Measurements from ENCODE around the gene NR1H2.

The NR1H2 gene

GRCh38 chr19:50417111-50418081 is 41.1 kb downstream of the NR1H2 start:
- Histone ChIP-seq H3K4me3 (ENCODE audit: low read length) (no peak overlapping the region), H3K27me3 (ENCODE audit: control insufficient read depth, insufficient read depth, low read length) (peaks cover 26% of the 10 kb centered on the region), H3K4me1 (ENCODE audit: control insufficient read depth, insufficient read depth, low read length) (peaks cover 8% of the 10 kb centered on the region), H3K9ac (ENCODE audit: low read length) (no peak overlapping the region), H3K9me3 (ENCODE audit: control insufficient read depth, low read length) (no peaks in the 10 kb centered on the region), H3K36me3 (ENCODE audit: control insufficient read depth, insufficient read depth, low read length) (no peaks in the 10 kb centered on the region)

DNA sequence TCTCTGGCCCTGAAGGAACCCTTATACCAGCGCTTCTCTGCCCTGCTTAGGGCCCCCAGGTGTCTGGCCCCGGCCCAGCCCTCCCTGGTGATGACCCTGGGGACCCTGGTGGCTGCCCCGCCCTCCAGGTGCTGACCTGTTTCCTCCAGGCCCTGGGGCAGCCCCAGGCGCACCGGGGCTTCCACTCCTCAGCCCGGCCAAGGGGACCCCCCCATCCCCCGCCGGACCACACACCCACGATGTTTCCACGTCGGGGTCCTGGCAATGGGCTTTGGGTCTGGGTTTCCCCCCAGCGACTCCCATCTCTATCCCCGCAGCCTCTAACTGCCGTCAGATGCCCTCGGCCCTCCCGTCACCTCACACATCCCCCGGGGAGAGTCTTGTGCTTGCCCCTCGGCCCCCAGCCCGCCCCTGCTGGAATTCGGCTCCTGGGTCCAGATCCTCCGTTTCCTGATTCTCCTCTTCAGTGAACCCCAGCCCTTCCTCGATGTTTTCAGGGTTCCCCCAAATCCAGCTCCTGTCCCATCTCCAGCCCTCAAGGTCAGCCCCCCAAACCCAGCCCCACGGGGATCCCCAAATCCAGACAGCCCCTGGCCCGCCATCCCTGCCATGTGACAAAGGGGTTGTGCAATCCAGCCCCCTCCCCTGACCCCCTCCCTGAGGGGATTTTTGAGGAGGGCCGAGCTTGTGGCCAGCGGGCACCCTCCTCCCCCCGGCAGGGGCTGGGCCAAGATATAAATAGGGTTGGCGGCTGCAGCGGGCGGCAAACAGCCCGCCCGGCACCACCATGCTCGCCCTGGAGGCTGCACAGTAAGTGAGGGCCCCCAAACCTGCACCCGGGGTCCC is 42.1 kb downstream of the NR1H2 start, which contains the start of gene SPIB:
TSS of gene SPIB (plus strand) at position 763 of the 846 bp plus-strand sequence. CDS start at position 788, 25 bp downstream.
- H3K9me3 ChIP-seq (ENCODE audit: control insufficient read depth, low read length), result no peaks in the 10 kb centered on the region
- H3K27me3 ChIP-seq (ENCODE audit: control insufficient read depth, insufficient read depth, low read length), result peaks cover 26% of the 10 kb centered on the region
- no peak within 1 kb of the TSS for H3K9ac ChIP-seq (ENCODE audit: low read length)
- H3K4me3 ChIP-seq (ENCODE audit: low read length), result no peak within 1 kb of the TSS
- no peaks in the 10 kb centered on the region for H3K36me3 ChIP-seq (ENCODE audit: control insufficient read depth, insufficient read depth, low read length)
- peaks cover 8% of the 10 kb centered on the region for H3K4me1 ChIP-seq (ENCODE audit: control insufficient read depth, insufficient read depth, low read length)

DNA sequence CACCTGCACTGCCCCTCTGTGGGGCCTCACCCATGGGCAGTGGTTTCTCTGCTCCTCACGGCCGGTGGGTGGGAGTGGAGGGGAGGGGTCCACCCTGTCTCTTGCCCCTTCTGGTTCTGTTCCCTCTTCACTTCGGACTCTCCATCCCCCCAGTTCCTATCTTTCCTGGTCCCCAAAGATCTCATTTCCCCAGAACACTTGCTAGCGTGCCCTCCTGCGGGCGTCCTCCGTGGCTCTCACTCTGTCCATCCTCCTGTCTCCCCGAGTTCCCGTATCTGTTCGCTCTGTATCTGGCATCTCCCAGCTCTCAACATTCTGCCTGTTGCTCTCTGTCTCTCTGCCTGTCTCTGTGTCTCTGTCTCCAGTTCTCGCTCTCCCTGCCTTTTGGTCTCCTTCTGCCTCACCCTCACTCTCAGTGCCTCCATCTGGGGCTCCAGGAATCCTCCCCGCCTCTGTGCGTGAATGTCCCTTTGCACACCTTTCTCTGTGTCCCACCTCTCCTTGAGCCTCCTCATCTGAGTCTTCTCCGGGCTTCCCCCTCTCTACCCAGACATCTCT is 42.8 kb downstream of the NR1H2 start:
- peaks cover 26% of the 10 kb centered on the region for H3K27me3 ChIP-seq (ENCODE audit: control insufficient read depth, insufficient read depth, low read length)
- H3K4me3 ChIP-seq (ENCODE audit: low read length), result no peak overlapping the region
- no peaks in the 10 kb centered on the region for H3K36me3 ChIP-seq (ENCODE audit: control insufficient read depth, insufficient read depth, low read length)
- no peak overlapping the region for H3K9ac ChIP-seq (ENCODE audit: low read length)
- H3K9me3 ChIP-seq (ENCODE audit: control insufficient read depth, low read length), result no peaks in the 10 kb centered on the region
- peaks cover 8% of the 10 kb centered on the region for H3K4me1 ChIP-seq (ENCODE audit: control insufficient read depth, insufficient read depth, low read length)

DNA sequence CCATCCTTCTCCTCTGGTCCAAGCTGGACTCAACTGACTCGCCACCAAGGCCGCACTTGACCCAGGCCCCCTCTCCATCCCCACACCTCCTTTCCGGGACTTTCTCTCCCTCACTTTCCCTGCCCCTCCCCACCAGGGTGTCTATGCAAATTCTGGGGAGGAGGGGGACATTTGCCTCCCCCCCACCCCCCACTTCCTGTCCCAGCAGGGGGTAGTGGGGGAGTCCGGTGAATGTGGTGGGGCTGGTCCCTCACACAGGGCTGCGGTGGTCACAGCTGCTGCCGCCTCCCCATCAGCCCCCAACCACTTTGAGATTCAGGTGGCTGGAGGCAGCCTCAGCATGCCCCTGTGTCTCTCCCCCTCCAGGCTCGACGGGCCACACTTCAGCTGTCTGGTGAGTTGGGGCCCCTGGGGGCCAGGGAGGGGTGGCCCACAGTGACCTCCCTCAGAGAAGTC is 43.4 kb downstream of the NR1H2 start:
- H3K4me1 ChIP-seq (ENCODE audit: control insufficient read depth, insufficient read depth, low read length), result peaks cover 8% of the 10 kb centered on the region
- H3K27me3 ChIP-seq (ENCODE audit: control insufficient read depth, insufficient read depth, low read length), result peaks cover 26% of the 10 kb centered on the region
- no peaks in the 10 kb centered on the region for H3K36me3 ChIP-seq (ENCODE audit: control insufficient read depth, insufficient read depth, low read length)
- H3K9me3 ChIP-seq (ENCODE audit: control insufficient read depth, low read length), result no peaks in the 10 kb centered on the region
- H3K9ac ChIP-seq (ENCODE audit: low read length), result no peak overlapping the region
- H3K4me3 ChIP-seq (ENCODE audit: low read length), result no peak overlapping the region

- H3K4me1 ChIP-seq (ENCODE audit: control insufficient read depth, insufficient read depth, low read length), result peaks cover 8% of the 10 kb centered on the region
- no peak overlapping the region for H3K4me3 ChIP-seq (ENCODE audit: low read length)
- H3K36me3 ChIP-seq (ENCODE audit: control insufficient read depth, insufficient read depth, low read length), result no peaks in the 10 kb centered on the region
- peaks cover 26% of the 10 kb centered on the region for H3K27me3 ChIP-seq (ENCODE audit: control insufficient read depth, insufficient read depth, low read length)
- no peak overlapping the region for H3K9ac ChIP-seq (ENCODE audit: low read length)
- H3K9me3 ChIP-seq (ENCODE audit: control insufficient read depth, low read length), result no peaks in the 10 kb centered on the region
Observed at GRCh38 chr19:50420127-50420526, 43.9 kb downstream of the NR1H2 start.

DNA sequence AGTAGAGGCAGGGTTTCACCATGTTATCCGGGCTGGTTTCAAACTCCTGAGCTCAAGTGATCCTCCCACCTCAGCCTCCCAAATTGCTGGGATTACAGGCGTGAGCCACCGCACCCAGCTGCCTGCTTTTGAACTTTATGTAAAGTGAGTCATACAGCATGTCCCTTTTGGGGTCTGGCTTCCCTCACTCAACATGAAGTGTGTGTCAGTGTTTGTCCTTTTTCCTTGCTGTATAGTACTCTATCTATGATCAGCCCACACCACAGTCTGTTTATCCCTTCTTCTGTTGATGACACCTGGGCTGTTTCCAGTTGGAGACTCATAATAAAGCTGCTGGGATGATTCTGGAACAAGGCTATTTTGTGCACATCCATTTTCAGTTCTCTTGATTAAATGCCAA is 44.6 kb downstream of the NR1H2 start:
- H3K9me3 ChIP-seq (ENCODE audit: control insufficient read depth, low read length), result no peaks in the 10 kb centered on the region
- no peak overlapping the region for H3K4me3 ChIP-seq (ENCODE audit: low read length)
- H3K27me3 ChIP-seq (ENCODE audit: control insufficient read depth, insufficient read depth, low read length), result peaks cover 26% of the 10 kb centered on the region
- H3K36me3 ChIP-seq (ENCODE audit: control insufficient read depth, insufficient read depth, low read length), result no peaks in the 10 kb centered on the region
- H3K9ac ChIP-seq (ENCODE audit: low read length), result no peak overlapping the region
- H3K4me1 ChIP-seq (ENCODE audit: control insufficient read depth, insufficient read depth, low read length), result peaks cover 8% of the 10 kb centered on the region

DNA sequence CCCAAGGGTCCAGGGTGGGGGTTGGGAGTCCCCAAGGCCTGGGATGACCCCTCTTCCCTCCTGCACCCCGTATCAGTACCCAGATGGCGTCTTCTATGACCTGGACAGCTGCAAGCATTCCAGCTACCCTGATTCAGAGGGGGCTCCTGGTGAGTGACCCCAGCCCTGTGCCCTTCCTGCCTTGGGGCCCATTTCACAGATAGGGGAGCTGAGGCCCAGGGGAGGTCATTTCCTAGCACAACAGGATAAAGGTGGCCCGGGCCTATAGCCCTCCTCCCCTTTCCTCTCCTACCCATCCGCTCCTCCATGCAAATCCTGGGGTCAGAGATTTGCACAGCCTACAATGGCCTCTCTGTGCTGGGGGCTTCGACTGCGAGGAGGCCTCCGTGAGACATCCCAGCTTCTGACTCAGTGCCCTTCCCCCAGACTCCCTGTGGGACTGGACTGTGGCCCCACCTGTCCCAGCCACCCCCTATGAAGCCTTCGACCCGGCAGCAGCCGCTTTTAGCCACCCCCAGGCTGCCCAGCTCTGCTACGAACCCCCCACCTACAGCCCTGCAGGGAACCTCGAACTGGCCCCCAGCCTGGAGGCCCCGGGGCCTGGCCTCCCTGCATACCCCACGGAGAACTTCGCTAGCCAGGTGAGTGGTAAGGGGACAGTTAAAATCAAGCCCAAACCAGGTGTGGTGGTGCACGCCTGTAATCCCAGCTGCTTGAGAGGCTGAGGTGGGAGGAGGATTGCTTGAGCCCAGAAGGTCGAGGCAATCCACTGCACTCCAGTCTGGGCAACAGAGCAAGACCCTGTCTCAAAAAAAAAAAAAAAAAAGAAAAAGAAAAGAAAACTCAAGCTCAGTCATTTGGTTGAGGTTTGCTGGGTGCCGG is 46.4 kb downstream of the NR1H2 start:
- H3K9ac ChIP-seq (ENCODE audit: low read length), result no peak overlapping the region
- H3K27me3 ChIP-seq (ENCODE audit: control insufficient read depth, insufficient read depth, low read length), result peaks cover 24% of the 10 kb centered on the region
- no peaks in the 10 kb centered on the region for H3K9me3 ChIP-seq (ENCODE audit: control insufficient read depth, low read length)
- H3K36me3 ChIP-seq (ENCODE audit: control insufficient read depth, insufficient read depth, low read length), result no peaks in the 10 kb centered on the region
- no peaks in the 10 kb centered on the region for H3K4me1 ChIP-seq (ENCODE audit: control insufficient read depth, insufficient read depth, low read length)
- no peak overlapping the region for H3K4me3 ChIP-seq (ENCODE audit: low read length)

DNA sequence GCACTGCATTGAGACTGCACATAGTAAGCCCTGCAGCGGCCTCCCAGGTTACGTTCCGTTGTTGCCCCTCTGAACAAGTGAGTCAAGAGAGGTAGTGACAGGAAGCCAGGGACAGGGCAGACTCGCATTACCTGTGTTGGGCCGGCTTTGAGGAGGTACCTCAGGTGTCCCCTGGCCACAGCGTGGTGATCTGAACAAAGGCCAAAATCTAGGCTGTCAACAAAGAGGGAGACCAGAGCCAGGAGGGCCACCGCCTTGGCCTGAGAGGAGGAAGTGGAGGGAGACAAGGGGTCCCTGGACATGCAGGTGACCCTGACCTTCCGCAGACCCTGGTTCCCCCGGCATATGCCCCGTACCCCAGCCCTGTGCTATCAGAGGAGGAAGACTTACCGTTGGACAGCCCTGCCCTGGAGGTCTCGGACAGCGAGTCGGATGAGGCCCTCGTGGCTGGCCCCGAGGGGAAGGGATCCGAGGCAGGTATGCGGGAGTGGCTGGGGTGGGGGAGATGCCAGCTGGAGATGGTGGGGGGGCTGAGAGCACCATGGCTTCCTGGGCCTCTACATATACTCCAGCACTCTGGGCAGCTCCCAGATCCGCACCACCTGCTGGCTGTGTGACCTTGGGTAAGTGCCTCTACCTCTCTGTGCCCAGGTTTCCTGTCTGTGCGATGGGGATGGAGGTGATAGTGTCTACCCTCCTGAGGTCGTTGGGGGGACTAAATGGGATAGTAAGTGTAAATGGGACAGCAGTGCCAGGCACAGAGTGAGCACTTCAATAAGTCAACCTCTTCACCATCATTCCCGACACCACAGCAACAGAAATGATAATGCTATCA is 47.2 kb downstream of the NR1H2 start:
- H3K36me3 ChIP-seq (ENCODE audit: control insufficient read depth, insufficient read depth, low read length), result no peaks in the 10 kb centered on the region
- no peak overlapping the region for H3K4me3 ChIP-seq (ENCODE audit: low read length)
- H3K9ac ChIP-seq (ENCODE audit: low read length), result no peak overlapping the region
- no peaks in the 10 kb centered on the region for H3K9me3 ChIP-seq (ENCODE audit: control insufficient read depth, low read length)
- peaks cover 25% of the 10 kb centered on the region for H3K27me3 ChIP-seq (ENCODE audit: control insufficient read depth, insufficient read depth, low read length)
- H3K4me1 ChIP-seq (ENCODE audit: control insufficient read depth, insufficient read depth, low read length), result peaks cover 6% of the 10 kb centered on the region

- H3K4me1 ChIP-seq (ENCODE audit: control insufficient read depth, insufficient read depth, low read length), result peaks cover 7% of the 10 kb centered on the region
- H3K27me3 ChIP-seq (ENCODE audit: control insufficient read depth, insufficient read depth, low read length), result peaks cover 24% of the 10 kb centered on the region
- no peak overlapping the region for H3K4me3 ChIP-seq (ENCODE audit: low read length)
- H3K36me3 ChIP-seq (ENCODE audit: control insufficient read depth, insufficient read depth, low read length), result no peaks in the 10 kb centered on the region
- no peak overlapping the region for H3K9ac ChIP-seq (ENCODE audit: low read length)
- no peaks in the 10 kb centered on the region for H3K9me3 ChIP-seq (ENCODE audit: control insufficient read depth, low read length)
Observed at GRCh38 chr19:50425581-50425980, 49.3 kb downstream of the NR1H2 start.

GRCh38 chr19:50427318-50427925 is 51.2 kb downstream of the NR1H2 start:
- Histone ChIP-seq H3K4me1 (ENCODE audit: control insufficient read depth, insufficient read depth, low read length) (peaks cover 17% of the 10 kb centered on the region), H3K36me3 (ENCODE audit: control insufficient read depth, insufficient read depth, low read length) (no peaks in the 10 kb centered on the region), H3K9me3 (ENCODE audit: control insufficient read depth, low read length) (no peaks in the 10 kb centered on the region), H3K27me3 (ENCODE audit: control insufficient read depth, insufficient read depth, low read length) (peaks cover 36% of the 10 kb centered on the region), H3K4me3 (ENCODE audit: low read length) (no peak overlapping the region), H3K9ac (ENCODE audit: low read length) (peak overlapping the region; percentile 39)

All from mucosa of stomach (tissue), 1 donor.